Parathyroid adenoma (tissue), 2 donors: ENCODE results near the gene HSD17B14.
"Not testable (repeated sequence)": the region's sequence is repeated elsewhere in the genome, so short reads cannot be mapped to it uniquely, and the experiment has no call there.

Experiments used
- H2AFZ ChIP-seq: fragments of 300-600 bp; sonication (generic); one replicate; pipeline ENCODE4 v1.7.0; 2017; ENCODE audit warnings: antibody characterized with exemption, mild to moderate bottlenecking
- H3K27ac ChIP-seq: fragments of 300-600 bp; sonication (generic); one replicate; pipeline ENCODE4 v1.7.0; 2017
- H3K27me3 ChIP-seq: fragments of 300-600 bp; sonication (generic); one replicate; pipeline ENCODE4 v1.7.0; 2017; ENCODE audit warnings: low read length; ENCODE audit not compliant: control insufficient read depth, insufficient read depth
- H3K36me3 ChIP-seq: fragments of 300-600 bp; sonication (generic); one replicate; pipeline ENCODE4 v1.7.0; 2017; ENCODE audit warnings: low read length; ENCODE audit not compliant: control insufficient read depth, insufficient read depth
- H3K4me1 ChIP-seq: fragments of 300-600 bp; sonication (generic); one replicate; pipeline ENCODE4 v1.7.0; 2017; ENCODE audit warnings: control low read depth
- H3K4me2 ChIP-seq: fragments of 300-600 bp; sonication (generic); one replicate; pipeline ENCODE4 v1.7.0; 2017; ENCODE audit warnings: low read length
- H3K4me3 ChIP-seq: fragments of 300-600 bp; sonication (generic); one replicate; pipeline ENCODE4 v1.7.0; 2017; ENCODE audit warnings: low read depth, low read length
- H3K79me2 ChIP-seq: fragments of 300-600 bp; sonication (generic); one replicate; pipeline ENCODE4 v1.7.0; 2017; ENCODE audit warnings: control low read depth
- H3K9ac ChIP-seq: fragments of 300-600 bp; sonication (generic); one replicate; pipeline ENCODE4 v1.7.0; 2017; ENCODE audit warnings: mild to moderate bottlenecking
- H3K9me3 ChIP-seq: fragments of 300-600 bp; sonication (generic); one replicate; pipeline ENCODE4 v1.7.0; 2017; ENCODE audit warnings: low read length; ENCODE audit not compliant: control insufficient read depth
- TF ChIP-seq, protein P1 (sequence below): fragments of 300-600 bp; sonication (generic); IDR thresholded peaks from one replicate; pipeline ENCODE4 v1.7.0; 2017; ENCODE audit warnings: antibody characterized with exemption, mild to moderate bottlenecking
- donor health status: primary hyperparathyroidism.

Gene HSD17B14

DNA sequence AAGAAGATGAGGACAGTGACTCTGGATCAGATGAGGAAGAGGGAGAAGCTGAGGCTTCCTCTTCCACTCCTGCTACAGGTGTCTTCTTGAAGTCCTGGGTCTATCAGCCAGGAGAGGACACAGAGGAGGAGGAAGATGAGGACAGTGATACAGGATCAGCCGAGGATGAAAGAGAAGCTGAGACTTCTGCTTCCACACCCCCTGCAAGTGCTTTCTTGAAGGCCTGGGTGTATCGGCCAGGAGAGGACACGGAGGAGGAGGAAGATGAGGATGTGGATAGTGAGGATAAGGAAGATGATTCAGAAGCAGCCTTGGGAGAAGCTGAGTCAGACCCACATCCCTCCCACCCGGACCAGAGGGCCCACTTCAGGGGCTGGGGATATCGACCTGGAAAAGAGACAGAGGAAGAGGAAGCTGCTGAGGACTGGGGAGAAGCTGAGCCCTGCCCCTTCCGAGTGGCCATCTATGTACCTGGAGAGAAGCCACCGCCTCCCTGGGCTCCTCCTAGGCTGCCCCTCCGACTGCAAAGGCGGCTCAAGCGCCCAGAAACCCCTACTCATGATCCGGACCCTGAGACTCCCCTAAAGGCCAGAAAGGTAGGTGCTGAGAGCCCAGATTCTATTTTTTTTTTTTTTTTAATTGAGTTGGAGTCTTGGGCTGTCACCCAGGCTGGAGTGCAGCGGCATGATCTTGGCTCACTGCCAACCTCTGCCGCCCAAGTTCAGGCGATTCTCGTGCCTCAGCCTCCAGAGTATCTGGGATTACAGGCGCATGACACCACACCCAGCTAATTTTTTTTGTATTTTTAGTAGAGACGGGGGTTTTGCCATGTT, 38.2 kb upstream of the HSD17B14 start:
- peaks cover 13% of the 10 kb centered on the region for H3K4me1 ChIP-seq
- TF ChIP-seq, protein P1, sequence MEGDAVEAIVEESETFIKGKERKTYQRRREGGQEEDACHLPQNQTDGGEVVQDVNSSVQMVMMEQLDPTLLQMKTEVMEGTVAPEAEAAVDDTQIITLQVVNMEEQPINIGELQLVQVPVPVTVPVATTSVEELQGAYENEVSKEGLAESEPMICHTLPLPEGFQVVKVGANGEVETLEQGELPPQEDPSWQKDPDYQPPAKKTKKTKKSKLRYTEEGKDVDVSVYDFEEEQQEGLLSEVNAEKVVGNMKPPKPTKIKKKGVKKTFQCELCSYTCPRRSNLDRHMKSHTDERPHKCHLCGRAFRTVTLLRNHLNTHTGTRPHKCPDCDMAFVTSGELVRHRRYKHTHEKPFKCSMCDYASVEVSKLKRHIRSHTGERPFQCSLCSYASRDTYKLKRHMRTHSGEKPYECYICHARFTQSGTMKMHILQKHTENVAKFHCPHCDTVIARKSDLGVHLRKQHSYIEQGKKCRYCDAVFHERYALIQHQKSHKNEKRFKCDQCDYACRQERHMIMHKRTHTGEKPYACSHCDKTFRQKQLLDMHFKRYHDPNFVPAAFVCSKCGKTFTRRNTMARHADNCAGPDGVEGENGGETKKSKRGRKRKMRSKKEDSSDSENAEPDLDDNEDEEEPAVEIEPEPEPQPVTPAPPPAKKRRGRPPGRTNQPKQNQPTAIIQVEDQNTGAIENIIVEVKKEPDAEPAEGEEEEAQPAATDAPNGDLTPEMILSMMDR = no peak
- peaks cover 9% of the 10 kb centered on the region for H3K79me2 ChIP-seq
- H3K9ac ChIP-seq = no peak overlapping the region
- no peak overlapping the region for H2AFZ ChIP-seq
- H3K27ac ChIP-seq = peak overlapping the region; percentile 97
- H3K4me2 ChIP-seq = peak overlapping the region; percentile 100
- H3K9me3 ChIP-seq = no peaks in the 10 kb centered on the region
- H3K4me3 ChIP-seq = peak overlapping the region; percentile 33
- no peaks in the 10 kb centered on the region for H3K36me3 ChIP-seq
- no peaks in the 10 kb centered on the region for H3K27me3 ChIP-seq

DNA sequence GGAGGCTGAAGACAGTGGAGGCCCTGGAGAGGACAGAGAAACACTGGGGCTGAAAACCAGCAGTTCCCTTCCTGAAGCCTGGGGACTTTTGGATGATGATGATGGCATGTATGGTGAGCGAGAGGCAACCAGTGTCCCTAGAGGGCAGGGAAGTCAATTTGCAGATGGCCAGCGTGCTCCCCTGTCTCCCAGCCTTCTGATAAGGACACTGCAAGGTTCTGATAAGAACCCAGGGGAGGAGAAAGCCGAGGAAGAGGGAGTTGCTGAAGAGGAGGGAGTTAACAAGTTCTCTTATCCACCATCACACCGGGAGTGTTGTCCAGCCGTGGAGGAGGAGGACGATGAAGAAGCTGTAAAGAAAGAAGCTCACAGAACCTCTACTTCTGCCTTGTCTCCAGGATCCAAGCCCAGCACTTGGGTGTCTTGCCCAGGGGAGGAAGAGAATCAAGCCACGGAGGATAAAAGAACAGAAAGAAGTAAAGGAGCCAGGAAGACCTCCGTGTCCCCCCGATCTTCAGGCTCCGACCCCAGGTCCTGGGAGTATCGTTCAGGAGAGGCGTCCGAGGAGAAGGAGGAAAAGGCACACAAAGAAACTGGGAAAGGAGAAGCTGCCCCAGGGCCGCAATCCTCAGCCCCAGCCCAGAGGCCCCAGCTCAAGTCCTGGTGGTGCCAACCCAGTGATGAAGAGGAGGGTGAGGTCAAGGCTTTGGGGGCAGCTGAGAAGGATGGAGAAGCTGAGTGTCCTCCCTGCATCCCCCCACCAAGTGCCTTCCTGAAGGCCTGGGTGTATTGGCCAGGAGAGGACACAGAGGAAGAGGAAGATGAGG, 37.4 kb upstream of the HSD17B14 start:
- peaks cover 15% of the 10 kb centered on the region for H3K4me1 ChIP-seq
- no peaks in the 10 kb centered on the region for H3K36me3 ChIP-seq

DNA sequence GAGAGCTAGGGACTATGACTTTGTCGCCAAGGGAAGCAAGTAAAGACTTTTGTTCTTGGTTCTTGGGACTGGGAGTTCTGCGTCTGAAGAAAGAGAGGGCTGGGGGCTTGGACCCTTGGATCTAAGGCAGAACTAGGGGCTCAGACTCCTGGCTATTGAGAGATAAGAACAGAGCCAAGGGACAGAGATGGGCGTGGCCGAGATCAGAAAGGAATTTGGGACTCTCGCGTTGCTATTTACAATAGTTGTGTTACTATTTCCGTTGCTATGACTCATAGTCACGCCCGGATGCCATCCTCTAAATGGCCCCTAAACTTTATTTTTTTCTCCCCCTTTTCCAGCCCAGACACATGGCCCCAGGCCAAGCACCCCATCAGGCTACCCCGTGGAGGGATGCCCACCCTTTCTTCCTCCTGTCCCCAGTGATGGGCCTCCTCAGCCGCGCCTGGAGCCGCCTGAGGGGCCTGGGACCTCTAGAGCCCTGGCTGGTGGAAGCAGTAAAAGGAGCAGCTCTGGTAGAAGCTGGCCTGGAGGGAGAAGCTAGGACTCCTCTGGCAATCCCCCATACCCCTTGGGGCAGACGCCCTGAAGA, 36.7 kb upstream of the HSD17B14 start:
- Histone ChIP-seq H3K9me3 (no peaks in the 10 kb centered on the region), H3K4me2 (peak overlapping the region; percentile 100)

More for the DNA sequence above, 37.4 kb upstream of the HSD17B14 start:
- peaks cover 9% of the 10 kb centered on the region for H3K79me2 ChIP-seq
- H3K27me3 ChIP-seq = no peaks in the 10 kb centered on the region
- H3K4me2 ChIP-seq = peak overlapping the region; percentile 100
- peak overlapping the region; percentile 100 for H3K4me3 ChIP-seq
- peak overlapping the region; percentile 74 for H2AFZ ChIP-seq
- TF ChIP-seq, protein P1 = no peak
- no peak overlapping the region for H3K9ac ChIP-seq
- H3K27ac ChIP-seq = peak overlapping the region; percentile 97
- no peaks in the 10 kb centered on the region for H3K9me3 ChIP-seq

DNA sequence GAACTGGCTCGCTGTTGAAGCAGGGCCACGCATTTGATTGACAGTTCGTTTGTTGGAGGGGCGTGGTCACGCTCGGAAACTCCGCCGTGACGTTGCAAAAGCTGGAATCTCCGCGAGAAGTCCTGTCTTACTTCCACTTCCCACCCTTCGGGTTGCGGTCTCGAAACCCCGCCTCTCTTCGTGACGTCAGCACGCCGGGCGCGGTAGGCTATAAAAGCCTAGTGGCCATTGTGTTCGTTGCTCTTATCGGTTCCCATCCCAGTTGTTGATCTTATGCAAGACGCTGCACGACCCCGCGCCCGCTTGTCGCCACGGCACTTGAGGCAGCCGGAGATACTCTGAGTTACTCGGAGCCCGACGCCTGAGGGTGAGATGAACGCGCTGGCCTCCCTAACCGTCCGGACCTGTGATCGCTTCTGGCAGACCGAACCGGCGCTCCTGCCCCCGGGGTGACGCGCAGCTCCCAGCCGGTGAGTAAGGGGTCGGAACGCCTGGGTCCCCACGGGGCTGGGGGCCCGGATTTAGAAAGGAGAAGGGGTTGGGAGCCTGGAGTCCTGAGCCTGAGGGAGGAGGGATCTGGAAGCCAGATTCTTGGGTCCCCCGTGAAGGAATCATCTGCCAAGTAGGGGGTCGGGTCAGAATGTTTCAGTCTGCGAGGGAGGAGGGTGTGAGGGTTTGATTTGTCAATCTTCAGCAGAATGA, 36.0 kb upstream of the HSD17B14 start, which contains the start of gene PPP1R15A:
Gene PPP1R15A (plus strand): TSS at position 240 of the 702 bp plus-strand sequence. CDS start 813 bp downstream, outside the sequence.
- Histone ChIP-seq H3K4me1 (peaks cover 21% of the 10 kb centered on the region), H3K36me3 (no peaks in the 10 kb centered on the region), H3K27ac (peak within 1 kb of the TSS; percentile 97), H3K27me3 (no peaks in the 10 kb centered on the region), H3K4me2 (peak within 1 kb of the TSS; percentile 100), H3K4me3 (peak within 1 kb of the TSS; percentile 100), H3K79me2 (peaks cover 9% of the 10 kb centered on the region), H3K9ac (peak within 1 kb of the TSS; percentile 97), H3K9me3 (no peaks in the 10 kb centered on the region), H2AFZ (peak within 1 kb of the TSS; percentile 74)
- TF ChIP-seq, protein P1 = peak; percentile 17

More for the DNA sequence above, 36.7 kb upstream of the HSD17B14 start:
- Histone ChIP-seq H3K36me3 (no peaks in the 10 kb centered on the region), H3K4me1 (peaks cover 21% of the 10 kb centered on the region), H2AFZ (peak overlapping the region; percentile 74), H3K27me3 (no peaks in the 10 kb centered on the region), H3K4me3 (peak overlapping the region; percentile 100), H3K9ac (peak overlapping the region; percentile 97), H3K27ac (peak overlapping the region; percentile 97), H3K79me2 (peaks cover 9% of the 10 kb centered on the region)
- TF ChIP-seq, protein P1 = no peak

DNA sequence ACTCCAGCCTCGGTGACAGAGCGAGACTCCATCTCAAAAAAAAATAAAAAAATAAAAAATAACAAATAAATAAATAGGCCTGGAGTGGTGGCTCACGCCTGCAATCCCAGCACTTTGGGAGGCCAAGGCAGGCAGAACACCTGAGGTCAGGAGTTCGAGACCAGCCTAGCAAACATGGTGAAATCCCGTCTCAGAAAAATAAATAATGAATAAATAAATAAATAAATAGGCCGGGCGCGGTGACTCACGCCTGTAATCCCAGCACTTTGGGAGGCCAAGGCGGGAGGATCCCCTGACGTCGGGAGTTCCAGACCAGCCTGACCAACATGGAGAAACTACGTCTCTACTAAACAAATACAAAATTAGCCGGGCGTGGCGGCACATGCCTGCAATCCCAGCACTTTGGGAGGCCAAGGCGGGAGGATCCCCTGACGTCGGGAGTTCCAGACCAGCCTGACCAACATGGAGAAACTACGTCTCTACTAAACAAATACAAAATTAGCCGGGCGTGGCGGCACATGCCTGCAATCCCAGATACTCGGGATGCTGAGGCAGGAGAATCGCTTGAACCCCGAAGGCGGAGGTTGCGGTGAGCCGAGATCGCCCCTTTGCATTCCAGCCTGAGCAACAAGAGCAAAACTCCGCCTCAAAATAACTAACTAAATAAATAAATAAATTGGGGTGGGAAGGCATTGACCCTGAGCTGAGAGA, 35.3 kb upstream of the HSD17B14 start:
- H3K4me1 ChIP-seq = peaks cover 21% of the 10 kb centered on the region
- H3K9me3 ChIP-seq, H3K9ac ChIP-seq, H3K79me2 ChIP-seq, H3K36me3 ChIP-seq, H3K27me3 ChIP-seq: not testable (repeated sequence)
- peak overlapping the region; percentile 100 for H3K4me2 ChIP-seq
- H2AFZ ChIP-seq = peak overlapping the region; percentile 63
- H3K27ac ChIP-seq = peak overlapping the region; percentile 97
- peak overlapping the region; percentile 100 for H3K4me3 ChIP-seq
